HCT116 (cell line): ENCODE results near the gene SCYGR7. TPM values are rescaled to one million over a fixed set of nuclear protein-coding genes. Genes with fewer than 3 reads are reported as not detected.

Source experiments
- ATAC-seq: fragments of 200-7000 bp; cut with Tn5 transposase; 2 replicates; pipeline ENCODE4 v1.9.1; 2020; ENCODE audit warnings: mild to moderate bottlenecking, moderate library complexity
- BruUV-seq: library from RNA; stranded (reverse); fragments of 400-500 nt; replicated peaks from 2 replicates; lab custom pipeline; 2021; lab: Mats Ljungman, UMichigan
- CTCF ChIA-PET: fragments of 300-600 bp; sonication (Branson Sonifier 250); formaldehyde crosslinking; loops from one replicate; lab custom pipeline; 2021; ENCODE audit warnings: antibody characterized with exemption; lab: Charles Lee
- POLR2A ChIA-PET: fragments of 300-600, 350-600 bp; sonication (Branson Sonifier 250); formaldehyde crosslinking; loops from one replicate; lab custom pipeline; 2021; ENCODE audit warnings: antibody characterized with exemption; lab: Charles Lee
- RAD21 ChIA-PET, 2 experiments: fragments of 300-600 bp; sonication (Branson Sonifier 250); formaldehyde crosslinking; loops; one replicate each; lab custom pipeline; 2023; ENCODE audit warnings: low total read pairs in 2 of 2; ENCODE audit not compliant: uncharacterized antibody in 2 of 2, unreplicated experiment in 2 of 2, low non-redundant PET in 1 of 2; lab: Charles Lee
- DNase-seq: peaks from one replicate; pipeline ENCODE4 v3.0.0-alpha.2; 2010; ENCODE audit warnings: low read depth, low spot score
- H2AFZ ChIP-seq: fragments of 200-600 bp; shearing (Covaris generic), sonication (generic); 2 replicates; pipeline ENCODE4 v1.6.1; 2017; ENCODE audit warnings: low read depth, mixed run types, mixed read lengths, antibody characterized with exemption, low read length; ENCODE audit not compliant: poor library complexity, severe bottlenecking
- H3K27ac ChIP-seq: 2 replicates; pipeline ENCODE4 v1.5.1; 2012; ENCODE audit warnings: low read depth, low read length
- H3K27me3 ChIP-seq: fragments of 200-600 bp; sonication (generic); 2 replicates; pipeline ENCODE4 v1.6.1; 2016; ENCODE audit warnings: mixed run types, low read length, mixed read lengths; ENCODE audit not compliant: insufficient read depth
- H3K36me3 ChIP-seq, 2 experiments: fragments of 200-500 bp in 1 of 2; fragments of 200-600 bp in 1 of 2; sonication (Bioruptor generic) in 1 of 2; sonication (generic) in 1 of 2; 2 replicates each; pipeline versions ENCODE4 v1.5.1 to v1.6.1; 2014 to 2016; ENCODE audit warnings: low read length in 2 of 2, inconsistent platforms in 1 of 2, mixed read lengths in 1 of 2, mixed run types in 1 of 2; ENCODE audit not compliant: insufficient read depth in 2 of 2, control insufficient read depth in 1 of 2
- H3K4me1 ChIP-seq, 2 experiments: fragments of 200-600 bp in 1 of 2; sonication (generic) in 1 of 2; 2 replicates each; pipeline versions ENCODE4 v1.5.1 to v1.6.1; 2012 to 2017; ENCODE audit warnings: low read length in 2 of 2, inconsistent platforms in 1 of 2, mild to moderate bottlenecking in 1 of 2, mixed read lengths in 1 of 2, mixed run types in 1 of 2, moderate library complexity in 1 of 2; ENCODE audit not compliant: insufficient read depth in 2 of 2, control insufficient read depth in 1 of 2
- H3K4me2 ChIP-seq: fragments of 200-600 bp; sonication (generic); 2 replicates; pipeline ENCODE4 v1.6.1; 2017; ENCODE audit warnings: mixed run types, low read length, mixed read lengths
- H3K4me3 ChIP-seq, 2 experiments: fragments of 200-600 bp in 1 of 2; sonication (generic) in 1 of 2; replicated peaks in 1 of 2; 2 replicates each; pipeline ENCODE4 v1.5.1; 2011 to 2016; ENCODE audit warnings: low read length in 2 of 2, control low read depth in 1 of 2, low read depth in 1 of 2, mild to moderate bottlenecking in 1 of 2, mixed read lengths in 1 of 2, mixed run types in 1 of 2
- H3K79me2 ChIP-seq: fragments of 200-600 bp; sonication (generic); 2 replicates; pipeline ENCODE4 v1.6.1; 2017; ENCODE audit warnings: mild to moderate bottlenecking, mixed run types, low read length, moderate library complexity, mixed read lengths; ENCODE audit not compliant: insufficient read depth
- H3K9ac ChIP-seq: fragments of 200-600 bp; sonication (generic); 2 replicates; pipeline ENCODE4 v1.6.1; 2016; ENCODE audit warnings: low read length, mixed read lengths
- H3K9me2 ChIP-seq: fragments of 200-600 bp; sonication (generic), shearing (Covaris generic); 2 replicates; pipeline ENCODE4 v1.6.1; 2017; ENCODE audit warnings: mixed run types, mild to moderate bottlenecking, moderate library complexity; ENCODE audit not compliant: insufficient read depth
- H3K9me3 ChIP-seq, 2 experiments: fragments of 200-500 bp in 1 of 2; fragments of 200-600 bp in 1 of 2; sonication (Bioruptor generic) in 1 of 2; sonication (generic) in 1 of 2; 2 replicates each; pipeline ENCODE4 v1.6.1; 2014 to 2017; ENCODE audit warnings: low read length in 2 of 2, mixed read lengths in 2 of 2, inconsistent platforms in 1 of 2, low read depth in 1 of 2, mild to moderate bottlenecking in 1 of 2, mixed run types in 1 of 2, moderate library complexity in 1 of 2; ENCODE audit not compliant: control insufficient read depth in 1 of 2, insufficient read depth in 1 of 2
- H4K20me1 ChIP-seq: fragments of 200-600 bp; sonication (generic), shearing (Covaris generic); 2 replicates; pipeline ENCODE4 v1.6.1; 2017; ENCODE audit warnings: mixed run types, mild to moderate bottlenecking, moderate library complexity; ENCODE audit not compliant: insufficient read depth
- EGR1 ChIP-seq: IDR thresholded peaks from 2 replicates; pipeline ENCODE4 v1.6.1; 2012; ENCODE audit warnings: low read depth
- EZH2 ChIP-seq: fragments of 200-600 bp; sonication (generic); IDR thresholded peaks from 2 replicates; pipeline ENCODE4 v1.6.1; 2017; ENCODE audit warnings: antibody characterized with exemption, mixed run types
- EZH2phosphoT487 ChIP-seq: fragments of 200-600 bp; IDR thresholded peaks from 2 replicates; pipeline ENCODE4 v1.6.1; 2018; ENCODE audit warnings: antibody characterized with exemption, borderline replicate concordance
- FOSL1 ChIP-seq: IDR thresholded peaks from 2 replicates; pipeline ENCODE4 v1.6.1; 2012; ENCODE audit warnings: low read depth
- JUND ChIP-seq: IDR thresholded peaks from 2 replicates; pipeline ENCODE4 v1.6.1; 2012
- POLR2A ChIP-seq: IDR thresholded peaks from 2 replicates; pipeline ENCODE4 v1.7.0; 2011; ENCODE audit warnings: borderline replicate concordance; ENCODE audit not compliant: insufficient read depth, insufficient read length; ENCODE audit errors: extremely low read depth
- POLR2AphosphoS5 ChIP-seq: IDR thresholded peaks from 2 replicates; pipeline ENCODE4 v1.6.1; 2011; ENCODE audit warnings: mild to moderate bottlenecking, low read depth, low read length, moderate library complexity
- SIN3A ChIP-seq: IDR thresholded peaks from 2 replicates; pipeline ENCODE4 v1.6.1; 2012; ENCODE audit warnings: low read depth
- SP1 ChIP-seq: IDR thresholded peaks from 2 replicates; pipeline ENCODE4 v1.6.1; 2012; ENCODE audit warnings: low read depth
- TCF7L2 ChIP-seq: IDR thresholded peaks from 2 replicates; pipeline ENCODE4 v1.7.0; 2011; ENCODE audit warnings: borderline replicate concordance, inconsistent platforms; ENCODE audit not compliant: insufficient read depth, insufficient read length; ENCODE audit errors: extremely low read depth
- YY1 ChIP-seq: IDR thresholded peaks from 2 replicates; pipeline ENCODE4 v1.6.1; 2011; ENCODE audit warnings: low read length, low read depth, moderate library complexity, mild to moderate bottlenecking; ENCODE audit not compliant: insufficient replicate concordance; ENCODE audit errors: extremely low read depth
- ZNF274 ChIP-seq: fragments of 200-500 bp; sonication (Bioruptor generic); IDR thresholded peaks from 2 replicates; pipeline ENCODE4 v1.6.1; 2014; ENCODE audit warnings: mild to moderate bottlenecking, low read depth, low read length, inconsistent platforms
- intact Hi-C: fragments of 100-400 bp; cut with micrococcal nuclease; formaldehyde crosslinking; loops from 2 replicates; pipeline ENCODE4 v1.10.0; 2022
- total RNA-seq: library from RNA; stranded (reverse); gene quantifications from one replicate; pipeline ENCODE4 v1.2.1, GENCODE V29; 2021; ENCODE audit not compliant: unreplicated experiment
- TF ChIP-seq, protein P1 (sequence below): IDR thresholded peaks from 2 replicates; pipeline ENCODE4 v1.6.1; 2011; ENCODE audit warnings: mild to moderate bottlenecking, low read length, moderate library complexity; ENCODE audit not compliant: insufficient replicate concordance; ENCODE audit errors: extremely low read depth
- TF ChIP-seq, protein P2 (sequence below), 3 experiments: fragments of 200-600 bp in 1 of 3; sonication (generic) in 1 of 3; IDR thresholded peaks in 2 of 3; conservative IDR thresholded peaks in 1 of 3; 2 replicates each; pipeline ENCODE4 v1.5.1; 2012 to 2017; ENCODE audit warnings: low read depth in 2 of 3, low read length in 2 of 3, antibody characterized with exemption in 1 of 3, borderline replicate concordance in 1 of 3, control low read depth in 1 of 3, mild to moderate bottlenecking in 1 of 3, mixed read lengths in 1 of 3, mixed run types in 1 of 3, moderate library complexity in 1 of 3; ENCODE audit not compliant: insufficient read depth in 1 of 3

Gene SCYGR7
- total RNA-seq, 1 experiment from 2014 or later, result not detected

DNA sequence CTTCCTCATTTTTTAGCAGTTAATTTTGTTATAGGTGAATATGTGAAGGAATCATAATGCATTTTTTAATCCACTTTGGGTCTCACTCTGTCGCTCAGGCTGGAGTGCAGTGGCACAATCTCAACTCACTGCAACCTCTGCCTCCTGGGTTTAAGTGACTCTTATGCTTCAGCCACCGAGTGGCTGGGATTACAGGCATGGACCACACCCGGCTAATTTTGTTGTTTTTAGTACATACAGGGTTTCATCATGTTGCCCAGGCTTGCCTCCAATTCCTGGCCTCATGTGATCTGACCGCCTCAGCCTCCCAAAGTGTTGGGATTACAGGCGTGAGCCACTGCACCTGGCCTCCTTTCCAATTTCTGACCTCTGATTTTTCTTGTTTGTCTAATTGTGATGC lies 43.9 kb upstream of the SCYGR7 start:
- RAD21 ChIA-PET, result no interaction called here
- CTCF ChIA-PET, result no interaction called here
- H3K4me2 ChIP-seq, result no peak overlapping the region
- H3K4me3 ChIP-seq, result no peak overlapping the region
- ATAC-seq, result no peak
- no peak for DNase-seq
- POLR2A ChIA-PET, result no interaction called here
- BruUV-seq, result no TSS peak
- H3K9ac ChIP-seq, result no peak overlapping the region
- H3K9me3 ChIP-seq, result no peaks in the 10 kb centered on the region
- no peaks in the 10 kb centered on the region for H3K27me3 ChIP-seq
- H3K9me2 ChIP-seq, result no peaks in the 10 kb centered on the region
- H3K79me2 ChIP-seq, result no peaks in the 10 kb centered on the region
- H3K36me3 ChIP-seq, result no peaks in the 10 kb centered on the region
- no peaks in the 10 kb centered on the region for H4K20me1 ChIP-seq
- TF ChIP-seq TCF7L2 (no peak), JUND (no peak), POLR2A (no peak), YY1 (no peak), POLR2AphosphoS5 (no peak), EZH2phosphoT487 (no peak), SIN3A (no peak), FOSL1 (no peak), EZH2 (no peak), EGR1 (no peak), ZNF274 (no peak), SP1 (no peak)
- TF ChIP-seq, protein P1, sequence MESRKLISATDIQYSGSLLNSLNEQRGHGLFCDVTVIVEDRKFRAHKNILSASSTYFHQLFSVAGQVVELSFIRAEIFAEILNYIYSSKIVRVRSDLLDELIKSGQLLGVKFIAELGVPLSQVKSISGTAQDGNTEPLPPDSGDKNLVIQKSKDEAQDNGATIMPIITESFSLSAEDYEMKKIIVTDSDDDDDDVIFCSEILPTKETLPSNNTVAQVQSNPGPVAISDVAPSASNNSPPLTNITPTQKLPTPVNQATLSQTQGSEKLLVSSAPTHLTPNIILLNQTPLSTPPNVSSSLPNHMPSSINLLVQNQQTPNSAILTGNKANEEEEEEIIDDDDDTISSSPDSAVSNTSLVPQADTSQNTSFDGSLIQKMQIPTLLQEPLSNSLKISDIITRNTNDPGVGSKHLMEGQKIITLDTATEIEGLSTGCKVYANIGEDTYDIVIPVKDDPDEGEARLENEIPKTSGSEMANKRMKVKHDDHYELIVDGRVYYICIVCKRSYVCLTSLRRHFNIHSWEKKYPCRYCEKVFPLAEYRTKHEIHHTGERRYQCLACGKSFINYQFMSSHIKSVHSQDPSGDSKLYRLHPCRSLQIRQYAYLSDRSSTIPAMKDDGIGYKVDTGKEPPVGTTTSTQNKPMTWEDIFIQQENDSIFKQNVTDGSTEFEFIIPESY, result no peak
- TF ChIP-seq, protein P2, sequence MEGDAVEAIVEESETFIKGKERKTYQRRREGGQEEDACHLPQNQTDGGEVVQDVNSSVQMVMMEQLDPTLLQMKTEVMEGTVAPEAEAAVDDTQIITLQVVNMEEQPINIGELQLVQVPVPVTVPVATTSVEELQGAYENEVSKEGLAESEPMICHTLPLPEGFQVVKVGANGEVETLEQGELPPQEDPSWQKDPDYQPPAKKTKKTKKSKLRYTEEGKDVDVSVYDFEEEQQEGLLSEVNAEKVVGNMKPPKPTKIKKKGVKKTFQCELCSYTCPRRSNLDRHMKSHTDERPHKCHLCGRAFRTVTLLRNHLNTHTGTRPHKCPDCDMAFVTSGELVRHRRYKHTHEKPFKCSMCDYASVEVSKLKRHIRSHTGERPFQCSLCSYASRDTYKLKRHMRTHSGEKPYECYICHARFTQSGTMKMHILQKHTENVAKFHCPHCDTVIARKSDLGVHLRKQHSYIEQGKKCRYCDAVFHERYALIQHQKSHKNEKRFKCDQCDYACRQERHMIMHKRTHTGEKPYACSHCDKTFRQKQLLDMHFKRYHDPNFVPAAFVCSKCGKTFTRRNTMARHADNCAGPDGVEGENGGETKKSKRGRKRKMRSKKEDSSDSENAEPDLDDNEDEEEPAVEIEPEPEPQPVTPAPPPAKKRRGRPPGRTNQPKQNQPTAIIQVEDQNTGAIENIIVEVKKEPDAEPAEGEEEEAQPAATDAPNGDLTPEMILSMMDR (IDR thresholded peaks at IDR 0.05 in 2 of 3, conservative IDR thresholded peaks at IDR 0.05 in 1 of 3; ENCODE audit: borderline replicate concordance in 1 of 3, insufficient read depth in 1 of 3, low read depth in 2 of 3, low read length in 2 of 3), result no peak
- H2AFZ ChIP-seq, result no peak overlapping the region
- intact Hi-C loops, result no loop called here
- no peaks in the 10 kb centered on the region for H3K4me1 ChIP-seq
- no peak overlapping the region for H3K27ac ChIP-seq
